GM19452 (cell line): ENCODE data around the gene PRR5.

Source experiments
- ATAC-seq: cut with Tn5 transposase; IDR thresholded peaks from one replicate; pipeline ENCODE4 v1.9.1; 2021; ENCODE audit not compliant: unreplicated experiment

The PRR5 gene

GRCh38 chr22:44786610-44787009, 84.6 kb downstream of the PRR5 start:
- no peak for ATAC-seq
